Erythroblast (primary cell): Measurements from ENCODE around the gene TANC2.

Experiments
- GATA1 ChIP-seq: IDR thresholded peaks from 2 replicates; pipeline ENCODE4 v1.6.1; 2011; ENCODE audit warnings: low read depth, mild to moderate bottlenecking, control low read depth, low read length, moderate library complexity
- POLR2A ChIP-seq: IDR thresholded peaks from 2 replicates; pipeline ENCODE4 v1.6.1; 2011; ENCODE audit warnings: mild to moderate bottlenecking, low read length

DNA sequence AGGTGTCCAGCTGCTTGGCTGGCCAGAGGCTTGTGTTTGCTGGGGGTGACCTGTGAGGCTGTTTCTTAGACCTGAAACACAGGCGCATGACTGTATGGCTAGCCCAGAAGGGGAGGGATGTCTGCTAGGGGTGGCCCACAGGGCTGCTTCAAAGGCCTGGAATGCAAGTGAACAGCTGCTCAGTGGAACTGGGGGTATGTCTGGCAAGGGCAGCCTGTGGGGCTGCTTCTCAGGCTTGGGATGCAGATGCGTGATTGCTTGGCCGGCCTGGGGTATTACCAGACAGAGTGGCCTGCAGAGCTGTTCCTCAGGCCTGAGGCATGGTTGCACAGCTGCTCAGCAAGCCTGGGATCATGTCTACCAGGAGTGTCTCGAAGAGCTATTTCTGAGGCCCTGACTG, 20.5 kb downstream of the TANC2 start:
- TF ChIP-seq POLR2A, result no peak
- no peak for TF ChIP-seq GATA1
